ENCODE measurements around the gene BEX4.
A peak's percentile ranks its signal among the peaks of the same experiment; 100 is the strongest.

The BEX4 gene

GRCh38 chrX:103240155-103240554 lies 25.2 kb downstream of the BEX4 start:
- DNase-seq, result no peak

DNA sequence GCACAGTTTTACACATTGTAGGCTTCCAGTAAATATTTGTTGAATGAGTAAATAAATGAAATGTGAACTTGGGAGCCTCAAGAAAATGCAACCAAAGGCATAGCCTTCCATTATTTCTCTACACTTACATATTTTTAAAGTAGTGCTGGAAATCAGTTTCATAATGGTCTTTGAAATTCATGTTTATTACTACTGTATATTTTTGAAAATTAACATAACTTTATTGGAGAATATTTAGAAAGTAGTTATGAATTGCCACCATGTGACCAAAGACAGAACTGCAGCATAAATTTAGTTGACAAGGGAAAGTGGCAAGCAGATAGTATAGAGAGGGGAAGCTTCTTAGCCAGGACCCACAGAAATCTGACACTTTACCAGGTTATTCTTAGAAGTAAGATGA lies 33.6 kb downstream of the BEX4 start:
- DNase-seq, result no peak

DNA sequence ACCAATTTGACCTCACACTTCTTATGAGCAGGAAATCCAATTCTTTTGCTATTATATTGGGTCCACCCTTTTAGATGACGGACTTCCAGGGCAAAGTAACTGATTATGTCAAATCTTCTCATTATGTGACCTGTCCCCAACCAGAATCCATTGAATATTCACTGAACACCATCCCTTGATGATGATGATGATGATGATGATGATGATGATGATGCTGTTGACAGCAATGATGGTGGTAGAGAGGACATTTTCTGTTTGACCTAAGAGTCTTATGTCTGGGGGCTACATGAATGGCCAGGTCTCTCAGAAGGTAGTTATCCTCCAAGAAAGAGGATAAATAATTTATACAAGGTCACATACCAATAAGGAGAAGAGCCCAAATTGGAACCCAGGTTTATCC lies 34.9 kb downstream of the BEX4 start:
- no peak for DNase-seq

- DNase-seq, result no peak
Measured at GRCh38 chrX:103250977-103251376, 36.1 kb downstream of the BEX4 start.

- DNase-seq, result no peak
Measured at GRCh38 chrX:103253608-103254007, 38.7 kb downstream of the BEX4 start.

DNA sequence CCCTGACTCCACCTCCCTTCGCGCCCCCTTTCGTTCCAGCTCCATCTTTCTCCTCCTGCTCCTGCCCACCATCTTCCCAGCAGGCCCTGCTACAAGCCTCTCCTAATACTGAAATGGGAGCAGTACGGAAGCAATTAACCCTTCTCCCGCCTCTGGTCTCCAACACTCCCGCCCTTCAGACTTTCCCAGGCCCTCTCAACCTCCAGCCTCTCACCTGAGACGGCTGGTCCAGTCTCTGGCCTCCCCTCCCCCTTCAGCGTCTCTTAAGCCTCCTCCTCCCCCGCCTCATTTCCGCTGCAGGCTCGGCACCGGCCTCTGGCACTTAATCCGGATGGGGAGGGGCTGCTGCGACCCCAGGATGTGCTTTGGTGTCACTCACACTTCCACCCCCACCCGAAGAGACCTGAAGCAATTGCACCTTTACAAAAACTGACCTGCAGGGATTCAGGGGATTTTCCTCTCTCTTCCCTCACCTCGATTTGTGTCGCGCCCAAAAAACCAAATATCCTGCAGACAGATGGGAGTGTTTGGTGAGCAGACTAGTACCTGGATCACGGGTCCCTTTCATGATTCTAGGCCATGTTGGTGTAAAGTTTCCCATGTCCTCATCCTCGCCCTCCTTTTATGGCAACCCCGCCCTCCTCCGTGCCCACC lies 39.4 kb downstream of the BEX4 start:
- peak; percentile 19 to 21 for DNase-seq

GRCh38 chrX:103254921-103255493 lies 40.1 kb downstream of the BEX4 start, which contains the start of gene TCEAL8:
Gene TCEAL8 (minus strand): TSS chrX:103255155. CDS start chrX:103253979, 1,176 bp downstream.
- peak; percentile 44 to 48 for DNase-seq

GRCh38 chrX:103256651-103257050 lies 41.7 kb downstream of the BEX4 start:
- DNase-seq, result no peak

DNA sequence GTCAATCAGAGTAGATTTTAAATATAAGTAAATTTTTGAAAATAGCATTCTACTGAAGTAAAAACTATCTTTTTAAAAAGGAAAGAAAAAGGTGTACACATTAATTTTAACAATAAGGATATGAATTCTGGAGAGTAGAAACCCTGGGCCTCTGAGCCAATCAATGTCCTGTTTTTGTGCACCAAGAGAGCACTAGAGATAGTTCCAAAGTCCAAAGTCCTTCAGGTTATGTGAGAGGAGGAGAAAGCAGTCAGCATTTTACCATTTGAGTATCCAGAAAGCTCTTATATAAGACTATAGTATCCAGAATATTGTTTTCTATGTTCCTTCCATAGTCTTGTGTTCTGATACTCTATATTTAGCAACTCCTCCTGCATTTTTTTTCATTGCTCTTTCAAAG lies 43.4 kb downstream of the BEX4 start:
- no peak for DNase-seq

Data from stimulated activated CD4-positive, alpha-beta T cell treated with anti-CD3 and anti-CD28 coated beads, Interleukin-2, amount 100 ng/mL, for 48 hours (primary cell).